Stimulated activated naive CD8-positive, alpha-beta T cell treated with anti-CD3 and anti-CD28 coated beads, Interleukin-15, Interleukin-2, amounts not matched to agents 100 ng/mL and 50 ng/mL, for 24 hours (primary cell): ENCODE data around the gene ICA1.

Source experiments
- H3K27ac Mint-ChIP-seq: one replicate; pipeline ENCODE4 v1.8.0; 2021; ENCODE audit warnings: mild to moderate bottlenecking, mixed read lengths
- H3K27me3 Mint-ChIP-seq: one replicate; pipeline ENCODE4 v1.8.0; 2021; ENCODE audit warnings: mixed read lengths
- H3K36me3 Mint-ChIP-seq: one replicate; pipeline ENCODE4 v1.8.0; 2021; ENCODE audit warnings: low read depth, mixed read lengths
- H3K4me1 Mint-ChIP-seq: one replicate; pipeline ENCODE4 v1.8.0; 2021; ENCODE audit warnings: low read depth, mixed read lengths
- H3K4me3 Mint-ChIP-seq: one replicate; pipeline ENCODE4 v1.8.0; 2021; ENCODE audit warnings: mild to moderate bottlenecking, mixed read lengths
- H3K9me3 Mint-ChIP-seq: one replicate; pipeline ENCODE4 v1.8.0; 2021; ENCODE audit warnings: mixed read lengths

ICA1 gene

GRCh38 chr7:8205537-8205936, 56.4 kb downstream of the ICA1 start:
- no peaks in the 10 kb centered on the region for H3K36me3 Mint-ChIP-seq

GRCh38 chr7:8205031-8205387, 57.0 kb downstream of the ICA1 start:
- peaks cover 19% of the 10 kb centered on the region for H3K4me1 Mint-ChIP-seq

More at GRCh38 chr7:8205537-8205936, 56.4 kb downstream of the ICA1 start:
- no peak overlapping the region for H3K4me3 Mint-ChIP-seq
- H3K27ac Mint-ChIP-seq = no peak overlapping the region
- H3K4me1 Mint-ChIP-seq = peaks cover 15% of the 10 kb centered on the region
- peaks cover 9% of the 10 kb centered on the region for H3K27me3 Mint-ChIP-seq
- no peaks in the 10 kb centered on the region for H3K9me3 Mint-ChIP-seq

GRCh38 chr7:8204339-8205030, 57.5 kb downstream of the ICA1 start:
- no peak overlapping the region for H3K27ac Mint-ChIP-seq
- H3K4me3 Mint-ChIP-seq = no peak overlapping the region
- no peaks in the 10 kb centered on the region for H3K36me3 Mint-ChIP-seq
- H3K9me3 Mint-ChIP-seq = no peaks in the 10 kb centered on the region
- peaks cover 15% of the 10 kb centered on the region for H3K27me3 Mint-ChIP-seq
- H3K4me1 Mint-ChIP-seq = peaks cover 19% of the 10 kb centered on the region

More at GRCh38 chr7:8205031-8205387, 57.0 kb downstream of the ICA1 start:
- H3K27me3 Mint-ChIP-seq = peaks cover 12% of the 10 kb centered on the region
- H3K9me3 Mint-ChIP-seq = no peaks in the 10 kb centered on the region
- H3K4me3 Mint-ChIP-seq = no peak overlapping the region
- H3K36me3 Mint-ChIP-seq = no peaks in the 10 kb centered on the region
- H3K27ac Mint-ChIP-seq = no peak overlapping the region

- H3K27ac Mint-ChIP-seq = no peak overlapping the region
- H3K27me3 Mint-ChIP-seq = peaks cover 16% of the 10 kb centered on the region
- H3K36me3 Mint-ChIP-seq = no peaks in the 10 kb centered on the region
- H3K9me3 Mint-ChIP-seq = no peaks in the 10 kb centered on the region
- no peak overlapping the region for H3K4me3 Mint-ChIP-seq
- H3K4me1 Mint-ChIP-seq = peaks cover 38% of the 10 kb centered on the region
Observed at GRCh38 chr7:8201846-8202441, 60.0 kb downstream of the ICA1 start.

GRCh38 chr7:8200717-8201116, 61.2 kb downstream of the ICA1 start:
- Mint-ChIP-seq H3K4me1 (peaks cover 48% of the 10 kb centered on the region), H3K27me3 (peaks cover 11% of the 10 kb centered on the region), H3K27ac (no peak overlapping the region), H3K9me3 (no peaks in the 10 kb centered on the region), H3K36me3 (no peaks in the 10 kb centered on the region), H3K4me3 (no peak overlapping the region)

- H3K36me3 Mint-ChIP-seq = no peaks in the 10 kb centered on the region
- no peaks in the 10 kb centered on the region for H3K9me3 Mint-ChIP-seq
- peaks cover 11% of the 10 kb centered on the region for H3K27me3 Mint-ChIP-seq
- no peak overlapping the region for H3K27ac Mint-ChIP-seq
- H3K4me1 Mint-ChIP-seq = peaks cover 48% of the 10 kb centered on the region
- H3K4me3 Mint-ChIP-seq = no peak overlapping the region
Observed at GRCh38 chr7:8200316-8200715, 61.7 kb downstream of the ICA1 start.

GRCh38 chr7:8197994-8198698, 63.8 kb downstream of the ICA1 start:
- Mint-ChIP-seq H3K4me1 (peaks cover 48% of the 10 kb centered on the region), H3K27ac (peak overlapping the region; percentile 74), H3K9me3 (no peaks in the 10 kb centered on the region), H3K4me3 (peak overlapping the region; percentile 10), H3K36me3 (no peaks in the 10 kb centered on the region), H3K27me3 (peaks cover 8% of the 10 kb centered on the region)

- Mint-ChIP-seq H3K36me3 (no peaks in the 10 kb centered on the region), H3K9me3 (no peaks in the 10 kb centered on the region), H3K27me3 (no peaks in the 10 kb centered on the region), H3K4me3 (no peak overlapping the region), H3K27ac (no peak overlapping the region), H3K4me1 (peaks cover 23% of the 10 kb centered on the region)
Observed at GRCh38 chr7:8192897-8193296, 69.1 kb downstream of the ICA1 start.

GRCh38 chr7:8190119-8190895, 71.7 kb downstream of the ICA1 start:
- H3K27ac Mint-ChIP-seq = no peak overlapping the region
- H3K4me3 Mint-ChIP-seq = no peak overlapping the region
- no peaks in the 10 kb centered on the region for H3K9me3 Mint-ChIP-seq
- H3K36me3 Mint-ChIP-seq = no peaks in the 10 kb centered on the region
- H3K27me3 Mint-ChIP-seq = no peaks in the 10 kb centered on the region
- H3K4me1 Mint-ChIP-seq = peaks cover 19% of the 10 kb centered on the region

- peaks cover 20% of the 10 kb centered on the region for H3K4me1 Mint-ChIP-seq
- no peak overlapping the region for H3K27ac Mint-ChIP-seq
- no peaks in the 10 kb centered on the region for H3K27me3 Mint-ChIP-seq
- no peaks in the 10 kb centered on the region for H3K9me3 Mint-ChIP-seq
- no peaks in the 10 kb centered on the region for H3K36me3 Mint-ChIP-seq
- no peak overlapping the region for H3K4me3 Mint-ChIP-seq
Observed at GRCh38 chr7:8189625-8190024, 72.3 kb downstream of the ICA1 start.

- Mint-ChIP-seq H3K27ac (no peak overlapping the region), H3K4me1 (peaks cover 20% of the 10 kb centered on the region), H3K36me3 (no peaks in the 10 kb centered on the region), H3K9me3 (no peaks in the 10 kb centered on the region), H3K4me3 (no peak overlapping the region), H3K27me3 (no peaks in the 10 kb centered on the region)
Observed at GRCh38 chr7:8185926-8186683, 75.9 kb downstream of the ICA1 start.

GRCh38 chr7:8184221-8184620, 77.7 kb downstream of the ICA1 start:
- Mint-ChIP-seq H3K4me3 (no peak overlapping the region), H3K27me3 (no peaks in the 10 kb centered on the region), H3K27ac (no peak overlapping the region), H3K9me3 (no peaks in the 10 kb centered on the region), H3K36me3 (no peaks in the 10 kb centered on the region), H3K4me1 (peaks cover 14% of the 10 kb centered on the region)

- H3K9me3 Mint-ChIP-seq = no peaks in the 10 kb centered on the region
- peaks cover 48% of the 10 kb centered on the region for H3K4me1 Mint-ChIP-seq
- no peak overlapping the region for H3K4me3 Mint-ChIP-seq
- no peak overlapping the region for H3K27ac Mint-ChIP-seq
- H3K27me3 Mint-ChIP-seq = no peaks in the 10 kb centered on the region
- H3K36me3 Mint-ChIP-seq = no peaks in the 10 kb centered on the region
Observed at GRCh38 chr7:8179486-8179885, 82.5 kb downstream of the ICA1 start.

GRCh38 chr7:8178353-8178752, 83.6 kb downstream of the ICA1 start:
- peaks cover 53% of the 10 kb centered on the region for H3K4me1 Mint-ChIP-seq
- H3K4me3 Mint-ChIP-seq = peak overlapping the region; percentile 30
- H3K27me3 Mint-ChIP-seq = no peaks in the 10 kb centered on the region
- H3K27ac Mint-ChIP-seq = peak overlapping the region; percentile 88
- no peaks in the 10 kb centered on the region for H3K9me3 Mint-ChIP-seq
- H3K36me3 Mint-ChIP-seq = no peaks in the 10 kb centered on the region
